Upper lobe of left lung (tissue), 4 donors: ENCODE data around the gene EFNA2.

Source experiments
- CTCF ChIP-seq, 6 experiments: fragments of 450-650 bp in 4 of 6; fragments of 200-600 bp in 2 of 6; sonication (generic) in 2 of 6; IDR thresholded peaks; one replicate each; pipeline ENCODE4 v1.5.1; 2016 to 2019; ENCODE audit warnings: antibody characterized with exemption in 6 of 6
- POLR2A ChIP-seq, 4 donors: fragments of 450-650 bp; IDR thresholded peaks; one replicate each; pipeline ENCODE4 v1.5.1; 2016 to 2017; ENCODE audit warnings: antibody characterized with exemption in 4 of 4, mild to moderate bottlenecking in 2 of 4
- POLR2AphosphoS5 ChIP-seq, 2 donors: sonication (generic); formaldehyde crosslinking; IDR thresholded peaks; one replicate each; pipeline ENCODE4 v1.5.1; 2017; ENCODE audit warnings: antibody characterized with exemption in 2 of 2

DNA sequence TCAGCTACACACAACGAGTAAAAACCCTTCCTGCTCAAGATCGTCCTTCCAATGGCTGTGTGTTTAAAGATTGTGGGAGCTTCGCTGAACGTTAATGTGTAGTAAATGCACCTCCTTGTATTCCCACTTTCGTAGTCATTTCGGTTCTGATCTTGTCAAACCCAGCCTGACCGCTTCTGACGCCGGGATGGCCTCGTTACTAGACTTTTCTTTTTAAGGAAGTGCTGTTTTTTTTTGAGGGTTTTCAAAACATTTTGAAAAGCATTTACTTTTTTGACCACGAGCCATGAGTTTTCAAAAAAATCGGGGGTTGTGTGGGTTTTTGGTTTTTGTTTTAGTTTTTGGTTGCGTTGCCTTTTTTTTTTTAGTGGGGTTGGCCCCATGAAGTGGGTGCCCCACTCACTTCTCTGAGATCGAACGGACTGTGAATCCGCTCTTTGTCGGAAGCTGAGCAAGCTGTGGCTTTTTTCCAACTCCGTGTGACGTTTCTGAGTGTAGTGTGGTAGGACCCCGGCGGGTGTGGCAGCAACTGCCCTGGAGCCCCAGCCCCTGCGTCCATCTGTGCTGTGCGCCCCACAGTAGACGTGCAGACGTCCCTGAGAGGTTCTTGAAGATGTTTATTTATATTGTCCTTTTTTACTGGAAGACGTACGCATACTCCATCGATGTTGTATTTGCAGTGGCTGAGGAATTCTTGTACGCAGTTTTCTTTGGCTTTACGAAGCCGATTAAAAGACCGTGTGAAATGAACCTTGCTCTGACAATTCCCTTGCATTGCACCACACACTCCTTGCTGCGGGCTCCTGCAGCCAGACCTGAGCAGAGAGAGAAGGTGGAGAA is 13.0 kb upstream of the EFNA2 start:
- no peak for TF ChIP-seq CTCF (IDR thresholded peaks at IDR 0.05)
- TF ChIP-seq POLR2A (IDR thresholded peaks at IDR 0.05), result no peak
- no peak for TF ChIP-seq POLR2AphosphoS5 (IDR thresholded peaks at IDR 0.05)
